Femur (tissue), 1 donor: ENCODE results near the gene JAM3.
A peak's percentile ranks its signal among the peaks of the same experiment; 100 is the strongest.

ENCODE experiments used
- DNase-seq: peaks from one replicate; pipeline ENCODE4 v3.0.0-alpha.2; 2017

JAM3 gene

DNA sequence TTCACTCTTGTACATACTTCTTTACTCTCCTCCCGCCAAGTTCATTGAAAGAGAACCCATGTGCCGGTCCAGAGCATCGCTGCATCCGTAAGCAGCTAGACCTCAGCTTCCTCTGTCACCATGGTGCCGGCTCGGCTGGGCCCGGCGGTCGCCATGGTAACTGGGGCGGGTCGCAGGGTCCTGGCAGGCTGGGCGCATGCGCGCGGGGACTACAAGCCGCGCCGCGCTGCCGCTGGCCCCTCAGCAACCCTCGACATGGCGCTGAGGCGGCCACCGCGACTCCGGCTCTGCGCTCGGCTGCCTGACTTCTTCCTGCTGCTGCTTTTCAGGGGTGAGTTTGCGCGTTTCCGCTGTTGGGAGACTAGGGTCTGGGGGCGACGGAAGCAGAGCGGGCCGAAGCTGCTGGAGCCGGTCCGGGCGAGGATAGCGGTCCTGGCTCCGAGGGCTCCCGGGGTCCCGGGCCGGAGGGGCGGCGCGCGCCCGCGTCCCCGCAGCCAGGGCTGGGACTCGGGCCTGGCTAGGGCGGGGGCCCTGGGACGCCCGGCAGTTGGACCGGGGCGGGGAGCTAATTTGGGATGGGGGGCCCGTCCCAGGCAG, at the start of gene JAM3:
Gene JAM3, plus strand, starts transcription at position 244 of the 597 bp plus-strand sequence. Its CDS starts 12 bp downstream, at position 256.
- DNase-seq = peak; percentile 98

DNA sequence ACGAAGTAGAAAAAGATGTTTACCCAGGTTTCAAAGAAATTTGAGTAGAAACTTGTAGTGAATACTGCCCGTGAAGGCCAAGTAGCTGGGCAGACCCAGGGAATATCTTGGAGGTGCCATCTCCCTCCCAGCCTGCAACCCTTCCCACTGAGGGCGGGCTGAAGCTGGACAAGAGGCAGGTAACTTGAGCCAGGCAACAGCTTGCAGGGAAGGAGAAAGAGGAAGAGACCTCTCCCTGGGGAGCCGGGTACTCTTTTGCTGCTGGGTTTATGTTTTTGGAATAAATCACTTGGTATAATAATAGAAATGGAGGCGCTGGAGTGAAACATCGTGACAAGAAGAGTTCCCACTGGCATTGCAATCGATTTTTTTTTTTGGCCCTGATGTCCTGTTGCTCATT, 49.4 kb upstream of the JAM3 start:
- no peak for DNase-seq

DNA sequence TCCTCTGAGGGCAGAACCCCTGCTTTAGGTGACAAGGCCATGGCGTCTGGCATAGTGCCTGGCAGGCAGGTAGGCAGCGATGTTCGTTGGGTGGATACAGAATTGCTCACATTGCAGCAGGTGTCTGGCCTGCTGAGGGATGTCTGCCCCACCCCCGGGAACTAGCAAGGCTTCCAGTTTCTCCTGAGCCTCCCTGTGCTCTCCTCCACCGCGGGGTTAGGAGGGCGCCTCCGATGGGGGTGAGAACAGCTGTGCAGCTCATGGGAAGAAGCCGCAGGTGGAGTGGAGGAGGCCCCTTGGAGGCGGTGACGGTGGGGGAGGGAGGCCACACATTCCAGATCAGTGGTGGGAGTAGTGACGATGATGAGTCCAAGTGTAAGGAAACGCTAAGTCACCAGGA, 48.3 kb upstream of the JAM3 start:
- no peak for DNase-seq

DNA sequence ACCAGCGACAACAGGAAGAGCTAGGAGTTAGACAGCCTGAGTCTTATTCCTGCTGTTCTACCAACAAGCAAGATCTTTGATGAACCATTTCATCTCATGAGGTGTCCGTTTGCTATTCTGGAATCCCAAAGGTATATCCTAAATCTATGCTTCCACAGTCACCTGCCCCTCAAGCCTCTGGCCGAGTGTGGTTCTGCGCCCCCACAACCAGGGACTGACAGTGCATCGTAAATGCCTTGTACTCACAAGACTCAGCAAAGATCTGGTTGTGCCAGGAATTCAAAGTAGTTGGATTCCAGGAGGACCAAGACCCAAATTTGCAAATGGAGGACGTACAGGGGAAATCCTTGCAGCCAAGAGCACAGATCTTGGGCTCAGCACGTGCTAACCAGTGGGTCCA, 47.5 kb upstream of the JAM3 start:
- no peak for DNase-seq

DNA sequence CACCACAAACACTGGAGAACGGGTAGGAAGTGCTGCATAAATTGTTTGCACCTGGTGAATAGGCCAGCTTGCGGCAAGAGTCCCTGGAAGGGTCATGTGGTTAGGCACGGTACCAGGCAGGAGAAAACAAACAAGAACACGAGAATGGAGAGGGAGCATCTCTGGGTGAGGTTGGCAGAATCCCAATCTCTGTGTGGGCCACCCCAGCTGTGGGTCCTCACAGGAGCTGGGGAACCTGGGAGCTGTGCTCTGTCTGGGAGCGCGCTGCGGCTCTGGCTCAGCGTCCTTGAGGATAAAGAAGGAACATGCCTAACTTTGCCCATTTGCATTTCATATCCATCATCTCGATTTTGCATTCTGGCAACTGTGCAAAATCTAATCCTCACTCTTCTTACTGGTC, 46.1 kb upstream of the JAM3 start:
- no peak for DNase-seq

DNA sequence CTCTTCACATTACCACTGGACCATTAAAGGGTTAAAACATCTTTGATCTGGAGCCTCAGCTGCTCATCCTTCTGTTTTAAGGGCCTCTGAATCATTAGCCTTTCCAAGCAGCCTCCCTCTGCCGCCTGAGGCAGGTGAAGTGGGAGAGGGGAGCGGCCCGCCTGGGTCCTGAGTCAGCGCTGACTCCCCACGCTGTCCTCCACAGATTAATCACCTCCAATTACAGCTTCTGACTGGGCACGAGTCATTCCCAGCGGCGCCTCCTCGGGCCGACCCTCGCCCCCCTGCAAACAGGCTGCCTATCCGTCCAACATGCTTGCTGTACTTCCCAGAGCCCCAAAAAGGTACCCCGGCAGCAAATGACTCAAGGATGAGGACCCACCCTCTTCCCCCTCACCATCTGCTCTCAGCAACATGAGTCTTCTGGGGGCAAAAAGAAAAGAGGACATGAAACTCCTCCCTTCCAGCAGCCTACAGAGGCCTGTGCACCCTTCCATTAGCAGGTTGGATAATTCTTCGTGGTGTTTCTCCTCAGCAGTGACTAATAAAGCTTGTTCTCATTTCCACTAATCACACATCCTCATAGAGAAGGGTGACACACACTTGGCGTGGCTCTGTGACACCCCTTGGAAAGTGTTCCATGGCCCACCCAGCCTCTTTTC, 44.3 kb upstream of the JAM3 start:
- no peak for DNase-seq

DNA sequence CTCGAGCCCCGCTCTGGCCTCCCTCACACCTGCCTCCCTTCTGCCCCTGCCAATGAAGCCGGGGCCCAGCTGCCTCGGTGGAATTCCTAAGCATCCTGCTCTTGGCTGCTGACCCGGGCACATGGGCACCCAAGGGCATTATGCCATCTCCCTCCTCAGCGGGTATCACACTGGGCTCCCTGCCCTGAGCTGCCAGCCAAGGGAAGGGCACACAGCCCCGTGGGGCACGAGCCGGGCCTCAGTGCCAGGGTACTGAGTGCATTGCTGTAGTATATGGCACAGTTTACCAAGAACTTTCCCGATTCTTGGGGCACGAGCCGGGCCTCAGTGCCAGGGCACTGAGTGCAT, 43.8 kb upstream of the JAM3 start:
- DNase-seq = no peak

DNA sequence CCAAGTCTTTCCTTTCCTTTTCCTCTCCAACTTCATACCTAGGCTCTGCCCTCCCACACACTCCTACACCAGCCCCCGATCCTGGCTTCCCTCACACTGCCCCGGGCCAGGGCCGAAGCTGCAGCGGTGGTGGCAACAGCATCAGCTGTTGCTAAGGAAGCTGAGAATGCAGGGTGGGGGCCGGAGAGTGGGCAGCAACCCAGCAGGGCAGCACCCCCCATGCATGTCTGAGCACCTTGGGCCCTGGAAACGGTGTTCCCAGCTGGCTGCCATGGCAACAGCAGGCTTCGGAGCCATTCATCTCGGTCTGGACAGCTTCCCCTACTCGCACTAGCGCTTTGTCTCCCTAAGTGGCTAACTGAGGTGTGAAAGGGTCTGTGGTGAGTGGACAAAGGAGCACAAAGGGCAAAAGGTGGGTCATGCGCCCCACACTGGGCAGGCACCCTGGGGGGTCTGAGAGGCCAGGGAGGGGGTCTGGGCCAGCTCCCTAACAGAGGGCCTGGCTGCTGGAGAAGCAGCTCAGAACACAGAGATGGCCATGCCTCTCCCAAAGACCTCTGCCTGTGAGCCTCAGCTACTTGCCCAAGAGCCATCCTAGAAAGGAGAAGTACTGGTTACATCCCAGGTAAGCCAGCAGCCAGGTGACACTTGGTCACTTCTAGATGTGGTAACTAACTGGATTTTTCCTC, 42.1 kb upstream of the JAM3 start:
- no peak for DNase-seq

DNA sequence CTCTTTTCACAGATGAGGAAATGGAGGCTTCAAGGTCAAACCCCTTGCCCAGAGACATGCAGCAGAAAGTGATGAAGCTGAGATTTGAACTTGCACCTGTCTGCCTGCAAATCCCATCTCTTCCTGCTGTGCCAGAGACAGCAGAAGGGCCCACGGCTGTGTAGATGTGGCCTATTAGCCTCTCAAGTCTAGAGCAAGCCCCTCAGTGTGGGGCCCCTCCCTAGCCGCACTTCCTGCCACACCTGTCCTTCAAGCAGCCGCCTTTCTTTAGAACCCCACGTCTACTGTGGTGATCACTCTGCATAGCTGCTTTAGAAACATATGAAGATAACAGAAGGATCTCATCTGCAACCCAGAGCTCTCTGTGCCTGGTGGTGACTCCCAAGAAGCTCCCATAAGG, 41.2 kb upstream of the JAM3 start:
- no peak for DNase-seq

DNA sequence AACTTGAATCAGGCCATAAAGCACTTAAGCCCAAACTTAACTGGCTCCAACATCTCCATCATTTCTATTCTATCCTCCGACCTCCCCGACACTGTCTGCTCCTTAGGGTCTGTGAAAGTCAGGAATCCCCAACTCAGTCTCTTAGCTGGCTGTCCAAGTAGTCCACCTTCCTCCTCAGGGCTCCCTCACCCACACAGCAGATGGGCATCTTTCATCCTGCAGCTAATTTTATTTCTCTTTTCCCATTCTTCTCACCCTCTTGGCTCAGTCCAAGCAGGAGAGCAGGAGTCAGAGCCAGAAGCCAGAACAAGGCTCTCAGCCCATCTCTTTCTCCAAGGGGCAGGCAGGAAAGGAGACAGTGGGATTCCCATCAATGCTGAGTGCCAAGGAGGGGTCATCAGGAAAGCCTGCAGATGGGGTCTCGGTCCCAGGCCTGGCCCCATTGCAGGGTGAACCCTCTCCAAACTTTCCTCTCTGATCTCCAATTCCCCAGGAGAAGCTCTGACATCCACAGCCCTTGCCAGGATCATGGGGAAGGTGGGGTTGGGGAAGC, 40.4 kb upstream of the JAM3 start:
- DNase-seq = no peak

DNA sequence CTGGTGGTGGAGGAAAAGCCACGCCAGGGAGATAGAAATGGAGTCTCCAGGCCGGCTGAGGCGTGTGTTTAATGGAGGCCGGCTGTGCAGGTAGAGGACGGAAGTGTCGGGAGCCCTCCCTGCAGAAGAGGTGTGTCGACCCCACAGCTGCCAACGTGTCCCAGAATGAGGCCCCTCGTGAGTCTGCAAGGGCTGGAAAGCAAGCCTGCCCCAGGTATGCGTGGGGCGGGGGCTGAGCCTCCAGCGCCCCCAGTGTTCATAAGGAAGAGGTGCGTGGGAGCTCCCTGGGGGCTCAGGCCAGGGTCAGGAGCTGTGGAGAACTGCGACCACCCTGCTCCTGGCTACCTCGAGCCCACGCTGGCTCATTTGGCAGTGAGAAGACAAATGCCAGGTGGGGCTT, 38.0 kb upstream of the JAM3 start:
- DNase-seq = no peak

DNA sequence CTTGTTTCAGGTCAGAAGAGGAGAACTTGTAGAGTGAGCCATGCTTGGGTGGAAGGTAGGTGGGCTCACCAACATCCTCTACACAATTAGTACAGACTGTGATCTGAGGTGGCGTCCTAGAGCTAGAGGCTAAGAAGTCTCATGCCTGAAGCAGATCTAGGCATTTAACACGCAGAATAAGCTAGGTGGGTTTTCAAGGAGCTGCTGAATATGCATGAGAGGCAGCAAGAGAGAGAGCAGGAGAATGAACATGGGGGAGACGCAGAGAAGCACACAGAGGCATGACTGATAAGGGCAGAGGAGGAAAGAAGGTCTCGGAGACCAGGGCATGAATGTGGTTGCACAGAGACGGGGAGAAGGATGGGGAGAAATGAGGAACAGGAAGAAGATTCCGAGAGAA, 36.8 kb upstream of the JAM3 start:
- DNase-seq = no peak

DNA sequence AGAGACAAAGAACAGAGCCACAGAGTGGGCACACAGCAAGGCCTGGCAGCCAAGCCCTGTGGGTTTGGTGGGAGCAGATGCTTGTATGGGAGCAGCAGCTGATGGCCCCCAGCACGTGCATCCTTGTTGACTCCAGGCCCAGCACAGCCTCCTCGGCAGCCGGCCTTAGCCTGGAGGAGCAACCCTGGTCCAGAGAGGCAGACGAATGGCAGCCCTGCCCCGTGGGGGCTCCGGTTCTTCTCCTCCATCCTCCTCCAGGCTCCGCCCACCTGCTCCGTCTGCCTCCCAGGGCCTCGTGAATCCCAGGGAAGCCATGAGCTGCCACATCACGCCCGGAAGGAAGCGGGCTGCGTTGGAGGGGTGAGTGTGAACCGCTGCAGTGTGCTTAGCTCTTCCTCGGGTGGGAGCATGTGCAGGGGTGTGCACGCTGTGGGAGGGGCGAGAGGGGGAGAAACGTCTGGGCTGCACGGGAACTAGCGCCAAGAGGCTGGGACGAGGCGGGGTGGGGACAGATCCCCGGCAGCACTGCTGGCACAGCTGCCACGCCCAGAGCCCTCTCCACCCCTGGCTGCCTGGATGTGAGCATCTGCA, 36.3 kb upstream of the JAM3 start:
- DNase-seq = peak; percentile 53

DNA sequence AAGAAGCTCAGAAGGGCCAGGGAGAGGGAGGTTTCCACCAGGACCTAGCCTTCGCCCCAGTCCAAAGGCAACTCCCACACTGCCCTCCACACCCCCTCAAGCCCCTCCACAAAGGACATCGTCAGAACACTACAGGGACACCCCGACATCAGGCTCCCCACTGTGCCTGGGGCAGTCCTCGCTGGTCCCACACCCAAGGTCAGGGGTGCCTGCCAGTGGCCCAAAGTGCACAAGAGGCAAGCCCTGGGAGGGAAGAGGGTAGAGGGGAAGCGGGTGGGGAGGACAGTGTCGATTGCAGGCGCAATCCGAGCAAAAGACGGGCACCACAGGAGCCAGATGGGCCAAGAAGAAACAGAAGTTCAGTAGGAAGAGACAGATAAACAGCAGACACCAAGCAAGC, 35.6 kb upstream of the JAM3 start:
- no peak for DNase-seq

DNA sequence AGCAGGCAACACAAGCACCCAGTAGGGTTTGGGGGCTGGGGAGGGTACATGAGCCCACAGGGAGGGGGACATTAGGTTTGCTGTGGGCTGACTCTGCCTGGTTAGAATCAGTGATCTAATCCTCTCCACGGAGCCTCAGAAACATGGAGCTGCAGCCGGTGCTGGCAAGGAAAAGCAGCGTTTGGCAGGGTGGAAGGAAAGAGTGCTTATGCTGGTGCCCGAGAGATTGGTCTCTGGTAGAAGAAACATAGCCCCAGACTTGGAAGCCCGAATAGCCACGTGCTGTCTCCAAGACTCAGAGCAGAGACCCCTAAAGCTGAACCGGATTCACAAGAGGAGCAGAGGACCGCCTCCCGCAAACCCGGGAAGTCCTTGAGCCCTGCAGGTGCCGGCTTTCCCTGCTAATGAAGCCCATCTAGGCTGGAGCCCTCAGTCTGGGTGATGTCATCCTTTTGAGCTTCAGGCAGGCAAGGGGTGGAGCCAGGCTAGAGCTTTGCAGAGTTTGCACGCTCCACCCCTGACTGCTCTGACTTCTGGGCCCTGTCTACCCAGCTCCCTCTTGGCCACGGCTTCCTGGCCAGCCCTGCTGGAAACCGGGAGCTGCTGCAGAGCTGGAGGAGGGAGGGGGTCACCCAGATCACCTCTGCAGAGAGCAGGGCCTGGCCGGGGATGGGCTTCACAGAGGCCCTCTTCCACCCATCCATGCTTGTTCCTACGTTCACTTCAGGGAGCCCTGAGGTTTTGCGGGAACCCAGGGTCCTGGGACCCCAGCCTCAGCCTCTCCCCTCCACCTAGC, 35.0 kb upstream of the JAM3 start:
- DNase-seq = peak; percentile 94

DNA sequence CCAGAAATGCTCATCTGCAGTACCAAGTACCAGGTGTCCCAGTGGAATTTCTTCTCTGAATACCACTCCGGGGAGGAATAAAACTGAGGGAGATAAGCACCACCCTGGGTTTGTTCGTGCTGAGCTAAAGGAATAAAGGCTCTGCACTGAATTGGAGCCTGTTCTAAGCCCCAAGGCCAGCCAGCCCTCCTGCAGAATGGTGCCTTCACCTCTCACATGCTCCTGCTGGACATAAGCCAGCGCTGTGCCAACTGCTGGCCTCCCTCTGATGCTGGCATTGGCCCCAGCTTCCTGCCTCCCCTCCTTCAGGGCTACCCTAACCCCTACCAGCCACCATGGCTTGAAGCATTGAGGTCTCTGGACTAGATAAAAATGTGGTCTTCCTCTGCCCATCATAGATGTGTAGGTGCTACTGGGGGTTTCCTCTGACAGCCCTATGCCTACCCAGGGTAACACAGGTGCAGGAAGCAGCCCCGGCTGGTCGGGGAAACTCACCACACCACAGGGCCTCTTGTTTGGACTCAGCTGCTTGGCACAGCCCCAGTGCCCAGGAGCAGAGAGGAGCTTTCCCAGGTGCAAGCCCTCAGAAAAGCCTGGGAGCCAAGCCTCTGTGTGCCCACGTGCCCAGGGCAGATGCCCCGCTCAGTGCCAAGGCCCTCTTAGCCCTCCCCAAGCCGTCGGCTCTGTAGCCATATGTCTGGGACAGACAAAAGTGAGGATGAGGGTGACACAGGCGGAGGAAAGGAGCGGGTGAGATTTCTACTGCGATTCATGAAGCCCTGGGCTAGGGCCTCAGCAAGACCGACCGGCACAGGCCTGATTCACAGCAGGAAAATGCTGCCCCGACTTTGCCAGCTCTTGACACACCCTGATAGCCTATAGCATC, 34.1 kb upstream of the JAM3 start:
- no peak for DNase-seq

DNA sequence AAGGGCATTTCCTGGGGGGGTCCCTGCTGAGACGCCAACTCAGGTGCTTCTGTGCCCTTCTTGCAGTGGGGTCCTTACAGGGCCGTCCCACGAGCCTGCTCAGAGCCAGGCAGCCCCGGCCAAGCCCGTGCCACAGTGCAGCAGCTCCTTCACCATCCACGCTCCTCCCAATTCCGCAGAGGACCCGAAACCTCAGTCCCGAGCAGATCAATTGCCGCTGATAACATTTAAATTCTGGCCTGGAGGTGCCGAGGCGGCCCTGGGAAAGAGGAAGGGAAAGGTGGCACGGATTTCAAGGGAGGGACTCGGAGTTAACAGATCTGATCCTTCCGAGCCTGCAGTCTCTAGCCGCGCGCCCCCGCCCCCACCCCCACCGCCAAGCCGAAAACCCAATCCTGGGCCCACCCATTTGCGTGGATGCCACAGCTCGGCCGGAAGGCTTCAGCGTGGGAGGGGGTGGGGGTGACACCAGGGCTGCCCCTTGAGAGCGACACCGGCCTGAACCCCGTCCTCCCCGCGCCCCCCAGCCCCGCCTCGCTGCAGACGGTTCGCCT, 32.3 kb upstream of the JAM3 start:
- peak; percentile 76 for DNase-seq

DNA sequence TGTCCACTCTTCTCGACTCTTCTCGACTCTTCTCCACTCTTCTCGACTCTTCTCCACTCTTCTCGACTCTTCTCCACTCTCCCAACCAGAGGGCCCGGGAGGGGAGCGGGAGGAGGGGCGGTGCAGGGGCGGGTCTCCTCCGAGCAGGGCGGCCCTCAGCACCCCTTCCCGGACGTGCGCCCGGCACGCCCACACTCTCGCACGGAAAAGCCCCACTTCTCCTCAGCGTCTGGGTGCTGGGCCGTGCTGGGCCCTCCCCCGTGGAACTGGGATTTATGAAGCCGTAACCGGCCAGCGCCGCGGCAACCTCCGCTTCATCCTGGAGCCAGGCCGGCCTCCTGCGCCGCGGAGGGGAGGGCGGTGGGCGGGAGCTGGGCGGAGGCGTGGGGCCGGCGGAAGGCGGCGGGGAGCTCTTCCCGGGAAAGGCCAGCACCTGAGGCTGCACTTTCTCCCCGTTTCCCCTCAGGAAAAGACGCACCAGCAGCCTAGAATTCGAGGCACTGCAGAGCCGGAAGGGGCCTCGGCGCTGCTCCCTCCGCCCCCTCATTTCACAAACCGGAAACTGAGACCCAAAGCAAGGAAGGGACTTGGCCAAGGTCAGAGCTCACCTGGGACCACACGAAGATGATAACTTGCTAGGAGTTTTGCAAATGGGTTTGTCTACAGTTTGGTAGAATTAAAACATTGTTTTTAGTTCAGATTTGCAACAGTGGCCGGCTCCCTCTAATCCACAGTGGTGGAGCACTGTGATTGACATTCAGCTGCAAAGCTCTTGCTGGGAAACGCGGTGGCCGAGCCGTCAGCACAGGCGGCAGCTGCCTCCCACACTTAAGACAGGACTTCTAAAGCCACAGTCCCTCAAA, 31.6 kb upstream of the JAM3 start:
- peak; percentile 91 for DNase-seq

DNA sequence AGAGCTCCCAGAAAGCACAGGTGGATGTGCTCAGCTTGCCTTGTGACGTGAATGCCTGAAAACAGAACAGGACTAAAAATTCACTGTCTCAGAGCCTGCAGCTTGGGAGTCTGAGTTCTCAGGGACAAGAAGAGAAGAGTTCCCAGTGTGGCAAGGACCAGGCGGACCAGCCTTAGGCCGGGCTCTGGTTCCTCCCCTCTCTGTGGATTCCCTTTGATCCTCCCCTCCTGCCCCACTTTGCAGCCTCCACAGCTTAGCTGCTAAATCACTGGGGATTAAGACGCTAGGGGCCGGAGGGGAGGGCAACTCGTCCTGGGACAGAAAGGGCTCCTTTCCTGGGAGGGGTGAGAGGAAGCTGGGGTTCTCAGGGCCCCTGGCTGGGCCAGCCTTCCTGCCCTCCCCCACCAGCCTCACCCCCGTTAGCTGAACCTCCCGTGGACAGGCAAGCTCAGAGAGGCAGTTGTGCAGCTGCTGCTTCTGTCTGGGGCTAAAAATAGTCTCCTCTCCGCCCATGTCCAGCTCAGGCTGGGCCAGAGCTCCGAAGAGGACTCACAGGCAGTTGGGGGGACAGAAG, 29.9 kb upstream of the JAM3 start:
- DNase-seq = peak; percentile 60

DNA sequence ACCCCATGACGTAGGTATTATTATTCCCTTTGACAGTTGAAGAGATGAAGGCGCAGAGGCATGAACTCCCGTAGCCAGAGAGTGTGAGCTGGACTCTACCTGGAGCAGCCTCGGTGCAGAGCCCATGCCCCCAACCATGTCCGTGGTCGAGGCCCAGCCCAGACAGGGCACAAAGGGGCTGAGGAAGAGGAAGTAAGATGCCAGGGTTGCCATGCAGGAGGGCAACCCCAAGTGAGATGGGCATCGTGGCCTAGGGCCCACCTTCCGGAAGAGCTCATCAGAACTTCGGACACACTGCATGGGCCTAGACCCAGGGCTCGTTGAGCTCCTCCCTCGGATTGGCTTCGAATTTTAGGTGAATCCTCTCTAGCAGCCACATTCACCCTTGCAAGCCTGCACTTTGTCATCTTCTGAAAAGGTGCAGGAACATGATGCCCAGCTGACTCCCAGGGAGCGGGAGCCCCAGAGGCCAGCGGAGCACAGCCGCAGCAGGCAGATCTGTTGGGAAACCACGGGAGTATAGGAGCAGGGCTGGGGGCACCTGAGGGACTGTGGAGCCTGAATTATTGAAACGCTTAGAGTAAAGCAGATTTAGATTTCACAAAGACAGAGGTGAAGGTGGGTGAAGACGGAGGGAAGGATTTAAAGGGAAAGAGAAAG, 29.0 kb upstream of the JAM3 start:
- no peak for DNase-seq
